Activated CD8-positive, alpha-beta memory T cell treated with anti-CD3 and anti-CD28 coated beads, Interleukin-2, amount 50 U/mL, for 24 hours (primary cell): ENCODE data around the gene ATXN10.
A peak's percentile ranks its signal among the peaks of the same experiment; 100 is the strongest.
"Not testable (repeated sequence)": the region's sequence is repeated elsewhere in the genome, so short reads cannot be mapped to it uniquely, and the experiment has no call there.

Source experiments
- DNase-seq: peaks from one replicate; pipeline ENCODE4 v3.0.0-alpha.2; 2020; ENCODE audit errors: extremely low read depth

Gene ATXN10, protein sequence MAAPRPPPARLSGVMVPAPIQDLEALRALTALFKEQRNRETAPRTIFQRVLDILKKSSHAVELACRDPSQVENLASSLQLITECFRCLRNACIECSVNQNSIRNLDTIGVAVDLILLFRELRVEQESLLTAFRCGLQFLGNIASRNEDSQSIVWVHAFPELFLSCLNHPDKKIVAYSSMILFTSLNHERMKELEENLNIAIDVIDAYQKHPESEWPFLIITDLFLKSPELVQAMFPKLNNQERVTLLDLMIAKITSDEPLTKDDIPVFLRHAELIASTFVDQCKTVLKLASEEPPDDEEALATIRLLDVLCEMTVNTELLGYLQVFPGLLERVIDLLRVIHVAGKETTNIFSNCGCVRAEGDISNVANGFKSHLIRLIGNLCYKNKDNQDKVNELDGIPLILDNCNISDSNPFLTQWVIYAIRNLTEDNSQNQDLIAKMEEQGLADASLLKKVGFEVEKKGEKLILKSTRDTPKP

DNA sequence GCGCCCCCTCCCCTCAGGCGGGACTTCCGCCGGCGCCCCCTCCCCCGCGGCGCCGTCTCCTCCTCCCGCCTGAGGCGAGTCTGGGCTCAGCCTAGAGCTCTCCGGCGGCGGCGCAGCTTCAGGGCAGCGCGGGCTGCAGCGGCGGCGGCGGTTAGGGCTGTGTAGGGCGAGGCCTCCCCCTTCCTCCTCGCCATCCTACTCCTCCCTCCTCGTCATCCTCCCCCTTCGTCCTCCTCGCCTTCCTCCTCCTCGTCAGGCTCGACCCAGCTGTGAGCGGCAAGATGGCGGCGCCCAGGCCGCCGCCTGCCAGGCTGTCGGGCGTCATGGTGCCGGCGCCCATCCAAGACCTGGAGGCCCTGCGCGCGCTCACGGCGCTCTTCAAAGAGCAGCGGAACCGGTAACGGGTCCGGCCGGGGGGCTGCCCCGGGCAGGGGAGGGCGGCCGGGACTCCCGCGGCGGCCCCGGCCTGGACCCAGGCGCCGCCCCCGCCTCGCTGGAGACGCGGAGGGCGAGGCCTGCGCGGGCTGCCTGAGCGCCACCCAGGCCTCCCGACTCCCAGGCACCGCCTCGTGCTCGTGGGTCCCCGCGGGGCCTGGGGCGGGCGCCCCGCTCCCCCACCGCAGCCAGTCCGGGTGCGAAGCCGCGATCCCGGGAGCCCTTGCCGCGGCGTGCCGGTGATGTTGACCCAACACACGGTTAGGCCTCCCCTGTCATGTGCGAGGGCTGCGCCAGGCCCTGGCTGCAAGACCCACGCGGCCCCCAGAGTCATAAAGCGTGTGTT is at the start of gene ATXN10:
ATXN10 (plus strand) TSS at position 52 of the 781 bp plus-strand sequence; CDS start at position 282, 230 bp downstream.
- peak; percentile 20 for DNase-seq

DNA sequence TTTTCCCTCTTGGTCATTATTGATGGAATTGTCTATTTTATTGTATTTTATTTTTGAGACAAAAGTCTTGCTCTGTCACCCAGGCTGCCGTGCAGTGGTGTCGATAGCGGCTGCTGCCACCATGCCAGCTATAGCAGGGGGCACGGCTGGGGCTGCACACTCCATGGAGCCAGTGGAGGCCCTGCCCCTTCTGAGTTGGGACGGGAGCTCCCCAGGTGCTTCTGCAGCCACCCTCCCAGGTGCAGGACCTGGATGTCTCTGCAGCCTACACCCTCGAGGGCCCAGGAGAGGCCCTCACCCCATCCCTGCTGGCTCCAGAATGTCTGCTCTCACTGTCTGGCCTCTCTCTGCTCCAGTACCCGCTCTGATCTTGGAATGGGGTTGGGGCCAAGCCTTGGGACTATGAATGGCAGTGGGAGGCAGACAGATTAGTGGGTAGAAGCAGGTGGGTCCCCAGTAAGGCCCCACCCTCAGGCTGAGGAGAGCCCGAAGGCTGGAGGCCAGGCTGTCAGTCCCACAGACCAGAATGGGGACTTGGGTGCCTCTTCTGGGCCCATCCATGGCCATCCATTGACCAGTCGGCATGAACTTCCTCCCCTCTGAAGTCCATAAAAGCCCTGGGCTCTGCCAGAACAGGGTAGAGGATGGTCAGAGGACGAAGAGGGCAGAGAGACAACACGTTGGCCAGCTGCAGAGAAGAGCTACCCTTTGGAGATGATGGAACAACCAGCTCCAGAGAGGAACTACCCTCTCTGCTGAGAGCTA is 49.6 kb upstream of the ATXN10 start:
- DNase-seq: no peak

DNA sequence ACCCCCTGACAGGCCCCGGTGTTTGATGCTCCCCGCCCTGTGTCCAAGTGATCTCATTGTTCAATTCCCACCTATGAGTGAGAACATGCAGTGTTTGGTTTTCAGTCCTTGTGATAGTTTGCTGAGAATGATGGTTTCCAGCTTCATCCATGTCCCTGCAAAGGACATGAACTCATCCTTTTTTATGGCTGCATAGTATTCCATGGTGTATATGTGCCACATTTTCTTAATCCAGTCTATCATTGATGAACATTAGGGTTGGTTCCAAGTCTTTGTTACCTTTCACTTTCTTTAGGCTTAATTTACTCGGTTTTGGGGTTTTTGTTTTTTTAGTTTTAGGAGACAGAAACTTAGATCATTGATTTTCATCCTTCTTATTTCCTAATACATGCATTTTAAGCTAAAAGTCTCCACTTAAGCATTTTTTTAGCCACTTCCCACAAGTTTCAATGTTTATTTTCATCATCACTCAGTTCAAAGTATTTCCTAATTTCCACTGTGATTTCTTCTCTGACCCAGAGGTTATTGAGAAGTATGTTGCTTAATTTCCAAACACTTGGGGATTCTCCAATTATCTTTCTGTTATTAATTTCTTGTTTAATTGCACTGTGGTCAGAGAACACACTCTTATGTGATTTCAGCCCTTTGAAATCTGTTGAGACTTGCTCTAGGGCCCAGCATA is 48.0 kb upstream of the ATXN10 start:
- DNase-seq: not testable (repeated sequence)

DNA sequence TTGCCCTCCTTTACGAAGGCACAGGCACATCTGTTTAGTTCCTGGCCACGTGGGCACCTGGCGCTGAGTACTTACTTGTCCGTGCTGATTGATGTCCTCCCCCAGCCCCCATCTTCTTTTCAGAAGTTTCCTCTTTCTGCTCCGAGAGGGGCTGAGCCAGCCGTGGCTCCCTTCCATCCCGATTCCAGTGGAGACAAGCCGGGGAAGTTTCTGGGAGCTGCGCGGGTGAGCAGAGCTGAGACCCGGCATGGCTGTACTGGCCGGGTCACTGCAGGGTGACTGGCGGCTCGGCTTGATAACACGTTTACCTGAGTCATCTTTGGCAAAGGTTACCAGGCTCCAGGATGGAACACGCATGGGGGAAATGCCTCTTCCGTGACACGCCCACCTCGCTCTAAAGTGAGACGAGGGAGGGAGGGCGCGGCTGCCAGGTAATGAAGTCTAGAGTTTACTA is 45.4 kb upstream of the ATXN10 start:
- DNase-seq: no peak

DNA sequence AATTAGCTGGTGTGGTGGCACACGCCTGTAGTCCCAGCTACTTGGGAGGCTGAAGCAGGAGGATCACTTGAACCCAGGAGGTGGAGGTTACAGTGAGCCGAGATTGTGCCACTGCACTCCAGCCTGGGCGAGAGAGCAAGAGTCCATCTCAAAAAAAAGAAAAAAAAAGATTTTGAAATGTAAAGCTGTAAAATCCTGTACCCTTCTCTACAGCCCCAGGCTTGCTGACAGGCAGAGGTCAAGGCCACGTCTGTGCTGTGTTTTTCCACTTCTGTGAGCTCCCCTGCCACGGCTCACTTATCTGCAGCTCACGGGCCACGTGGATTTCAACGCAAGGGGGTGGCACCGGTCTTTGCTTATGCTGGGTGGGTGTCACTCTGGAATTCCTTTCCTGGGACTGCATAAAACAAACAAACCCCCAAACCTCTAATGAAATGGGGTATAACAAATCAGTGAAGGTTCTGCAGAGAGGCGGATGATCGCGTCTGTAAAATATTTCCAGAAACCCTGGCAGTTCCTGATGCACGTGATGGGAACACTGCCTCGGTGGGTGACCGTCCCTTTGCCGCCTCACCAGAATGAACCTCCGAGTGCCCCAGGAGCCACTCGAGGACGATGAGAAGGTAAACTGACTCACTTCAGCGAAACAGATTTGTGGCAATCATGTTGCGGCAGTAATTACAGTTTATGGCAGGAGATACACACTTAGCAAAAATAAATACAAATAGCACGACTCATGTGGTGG is 44.0 kb upstream of the ATXN10 start:
- no peak for DNase-seq

DNA sequence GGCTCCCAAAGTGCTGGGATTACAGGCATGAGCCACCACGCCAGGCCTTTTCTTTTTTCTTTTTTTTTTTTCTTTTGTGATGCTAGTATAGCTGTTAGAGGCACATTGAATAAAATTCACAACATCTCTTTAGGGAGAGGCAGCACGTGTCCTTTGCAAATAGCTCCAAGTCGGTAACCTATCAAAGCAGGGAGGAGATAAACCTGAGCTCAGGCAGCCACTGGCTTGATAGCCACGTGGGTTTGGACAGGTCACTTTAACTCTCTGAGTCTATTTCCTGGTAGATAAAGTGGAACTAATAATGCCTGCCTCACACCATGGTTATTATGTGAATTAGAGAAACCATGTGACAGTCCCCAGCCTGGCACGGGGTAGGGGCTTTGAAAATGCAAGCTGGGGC is 43.1 kb upstream of the ATXN10 start:
- DNase-seq: no peak

DNA sequence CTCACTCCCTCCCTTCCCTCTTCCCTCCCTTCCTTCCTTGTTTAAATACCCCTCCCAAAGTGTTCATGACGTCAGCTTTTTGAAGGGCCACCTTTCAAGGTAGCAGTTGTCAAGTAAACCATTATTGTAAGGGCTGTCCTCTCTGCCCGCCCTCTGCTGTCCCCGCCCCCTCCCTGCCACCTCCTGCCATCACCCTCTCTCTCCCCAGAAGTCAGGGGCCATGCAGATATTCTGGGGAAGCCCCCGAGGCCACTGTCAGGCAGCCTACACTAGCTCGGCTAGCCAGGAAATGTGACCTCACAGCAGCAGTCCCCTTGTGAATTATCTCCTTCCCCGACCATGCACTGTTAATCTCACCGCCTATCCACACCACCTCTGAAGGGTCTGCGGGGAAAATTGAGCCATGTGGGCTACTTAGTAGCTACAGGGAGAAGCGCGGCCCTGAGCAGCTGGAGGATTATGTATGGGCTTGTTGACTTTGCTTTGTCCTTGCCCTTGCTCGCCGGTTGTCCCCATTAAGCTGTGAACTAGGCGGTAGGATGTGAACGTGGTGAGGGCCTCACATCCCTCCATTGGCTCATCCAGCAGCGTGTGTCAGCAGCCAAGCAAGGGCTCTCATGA is 42.1 kb upstream of the ATXN10 start:
- no peak for DNase-seq

DNA sequence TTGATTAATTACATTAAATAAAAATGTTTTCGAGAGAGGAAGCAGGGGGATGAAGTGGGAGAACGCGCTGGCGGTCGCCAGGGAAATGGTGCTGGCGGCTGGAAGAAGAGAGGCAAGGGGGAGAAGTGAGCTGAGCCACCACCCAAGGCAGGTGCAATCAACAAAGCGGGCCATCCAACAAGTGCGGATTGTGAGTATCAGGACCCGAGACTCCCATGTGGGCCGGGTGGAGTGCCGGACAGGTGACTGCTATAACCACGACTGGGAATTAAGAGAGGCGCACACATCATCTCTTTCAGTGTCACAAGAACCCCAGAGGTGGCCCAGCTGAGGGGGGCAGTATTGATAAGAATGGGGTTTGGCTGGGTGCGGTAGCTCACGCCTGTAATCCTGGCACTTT is 41.2 kb upstream of the ATXN10 start:
- DNase-seq: no peak

DNA sequence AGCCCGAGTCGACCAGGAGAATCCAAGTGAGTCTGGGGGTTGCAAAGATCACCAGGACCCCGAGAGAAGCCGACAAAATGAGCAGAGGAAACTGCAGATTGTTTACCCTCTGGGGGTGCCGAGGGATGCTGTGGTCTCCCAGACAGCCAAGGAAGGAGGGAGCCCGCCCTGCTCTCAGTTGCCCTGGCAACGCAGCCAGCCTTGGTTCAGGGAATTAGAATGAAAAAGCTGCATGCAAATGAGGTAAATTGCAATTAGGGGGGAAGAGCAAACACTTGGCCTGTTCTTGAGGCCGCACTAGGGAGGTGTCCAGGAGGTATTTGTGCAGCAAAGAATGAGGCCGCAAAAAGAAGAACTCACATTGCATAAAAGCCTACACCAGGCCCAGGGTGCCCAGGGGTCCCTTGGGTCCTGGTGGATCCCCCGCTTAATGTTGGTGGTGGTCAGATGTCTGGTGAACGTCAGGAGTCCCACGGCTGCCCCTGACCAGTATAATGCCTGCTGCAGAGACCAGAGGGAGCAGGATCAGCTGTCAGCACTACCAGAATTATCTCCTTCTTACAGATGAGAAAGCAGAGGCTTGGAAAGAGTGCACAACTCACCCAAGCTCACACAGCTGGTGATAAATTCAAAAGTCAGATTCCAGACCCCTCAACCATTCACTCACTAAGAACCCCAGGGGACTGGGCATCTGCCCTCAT is 40.3 kb upstream of the ATXN10 start:
- no peak for DNase-seq

DNA sequence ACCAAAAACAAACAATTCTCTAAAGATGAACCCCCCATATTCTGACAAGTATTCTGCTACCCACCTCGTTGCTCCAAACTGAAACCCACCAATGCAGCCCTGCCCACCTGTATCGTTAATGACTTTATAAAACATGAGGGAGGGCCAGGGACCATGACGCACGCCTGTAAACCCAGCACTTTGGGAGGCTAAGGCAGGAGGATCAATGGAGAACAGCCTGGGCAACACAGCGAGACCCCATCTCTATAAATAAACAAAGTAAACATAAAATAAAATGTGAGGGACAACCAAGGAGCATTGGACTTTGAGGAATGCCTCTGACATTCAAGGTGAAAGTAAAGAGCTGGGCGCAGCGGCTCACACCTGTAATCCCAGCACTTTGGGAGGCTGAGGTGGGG is 39.8 kb upstream of the ATXN10 start:
- DNase-seq: no peak

DNA sequence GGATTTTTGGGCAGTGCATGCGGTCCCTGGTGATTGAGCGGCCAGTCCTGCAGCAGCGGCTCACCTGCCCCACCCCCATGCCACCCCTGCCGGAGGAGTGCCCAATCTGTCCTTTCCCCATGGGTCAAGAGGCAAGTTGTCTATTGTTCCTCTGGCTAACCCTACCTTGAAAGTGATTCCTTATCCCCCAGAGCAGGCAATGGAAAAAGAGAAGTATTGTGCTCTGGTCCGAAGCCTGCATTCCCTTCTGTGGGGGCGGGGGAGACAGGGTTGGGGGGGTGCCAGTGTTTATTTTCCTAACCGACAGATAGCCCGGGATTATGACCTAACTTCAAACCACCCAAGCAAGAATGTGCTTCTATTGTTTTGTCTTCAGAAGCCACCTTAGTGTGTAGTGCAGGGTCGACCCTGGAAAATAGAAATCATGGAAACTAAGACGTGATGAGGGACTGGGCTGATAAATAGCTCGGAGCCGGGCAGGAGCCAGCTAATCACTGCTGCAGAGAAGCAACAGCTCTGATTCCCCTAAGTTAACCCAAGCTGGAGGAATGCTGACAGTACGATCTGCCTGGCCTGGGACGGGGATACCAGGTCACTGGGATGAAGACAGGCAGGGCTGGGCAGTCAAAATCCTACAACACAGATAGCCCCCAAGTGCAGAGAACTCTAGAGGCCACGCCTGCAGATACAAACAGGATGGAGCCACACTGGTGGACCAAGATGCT is 38.7 kb upstream of the ATXN10 start:
- DNase-seq: no peak

DNA sequence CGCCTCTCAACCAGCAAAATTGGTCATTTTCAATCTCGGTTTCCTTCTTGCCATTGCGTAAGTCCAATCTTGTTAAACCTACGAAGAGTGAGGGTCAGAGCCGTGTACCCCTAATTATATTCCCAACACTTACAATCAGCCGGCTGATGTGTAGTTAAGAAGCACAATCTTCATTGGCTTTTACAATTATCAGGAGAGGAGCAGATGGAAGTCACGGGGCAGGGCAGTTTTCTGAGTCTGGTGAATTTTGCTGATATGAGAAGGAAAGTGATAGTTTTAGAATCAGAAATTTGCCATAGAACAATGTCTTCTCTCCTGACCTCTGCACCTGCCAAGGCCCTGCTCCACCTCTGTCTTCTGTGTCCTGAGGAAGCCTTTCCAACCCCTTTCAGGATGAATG is 35.0 kb upstream of the ATXN10 start:
- DNase-seq: no peak

DNA sequence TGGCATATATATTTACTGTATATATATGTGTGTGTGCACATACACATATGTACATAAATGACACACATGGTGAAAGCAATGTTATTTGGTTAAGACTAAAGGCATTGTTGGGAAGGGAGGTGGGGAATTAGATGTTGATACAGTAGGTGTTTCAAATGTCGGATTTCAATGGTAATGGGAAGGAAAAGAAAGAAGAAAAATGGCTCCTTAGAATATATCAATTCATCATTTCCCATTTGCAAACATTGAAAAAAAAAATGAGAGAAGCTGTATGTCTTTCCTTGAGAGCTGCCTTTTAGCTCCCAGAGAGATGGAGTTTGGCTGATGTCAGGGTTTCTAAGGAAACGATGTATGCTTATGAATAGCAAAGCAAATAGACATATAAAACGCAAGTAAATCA is 33.4 kb upstream of the ATXN10 start:
- no peak for DNase-seq

DNA sequence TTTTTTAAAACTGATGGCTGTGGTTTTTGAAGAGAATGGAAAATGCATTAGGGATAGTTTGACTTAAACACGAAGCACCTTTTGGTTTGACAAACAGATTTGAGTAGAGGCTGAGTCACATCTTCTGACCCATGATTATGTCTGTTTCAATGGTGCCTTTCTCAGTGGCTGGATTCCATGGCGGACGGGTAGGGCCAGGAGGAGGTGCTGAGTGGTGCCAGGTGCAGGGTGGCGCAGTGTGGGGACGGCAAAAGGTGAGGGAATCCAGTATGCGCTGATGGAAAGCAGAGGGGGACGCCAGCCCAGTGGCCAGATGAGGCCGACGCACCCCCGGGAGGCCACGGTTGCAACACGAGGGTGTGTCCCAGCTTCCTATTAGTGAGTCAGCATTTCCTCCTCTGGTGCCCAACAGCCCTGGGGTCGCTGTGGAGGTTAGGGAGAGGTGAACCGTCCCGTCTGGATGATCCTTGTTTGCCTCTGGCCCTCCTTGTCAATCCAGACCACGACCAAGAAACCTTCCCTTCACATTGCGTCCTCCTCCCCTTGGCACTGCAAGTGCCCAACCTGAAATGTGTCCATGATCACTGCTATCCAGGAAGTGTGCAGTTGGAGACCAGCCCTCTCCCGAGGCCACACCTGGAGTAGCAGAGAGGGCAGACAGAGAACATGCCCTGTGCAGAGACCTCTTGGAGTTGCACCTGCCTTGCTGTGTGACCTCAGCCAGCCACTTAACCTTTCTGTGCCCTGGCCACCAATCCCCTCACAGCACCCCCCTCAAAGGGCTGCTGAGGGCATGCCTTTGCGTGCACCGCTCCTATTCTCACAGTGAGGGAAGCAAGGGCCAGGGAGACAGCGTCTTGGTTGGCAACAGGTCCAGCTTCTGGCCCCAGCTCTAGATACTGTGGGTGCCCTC is 32.5 kb upstream of the ATXN10 start:
- DNase-seq: no peak

DNA sequence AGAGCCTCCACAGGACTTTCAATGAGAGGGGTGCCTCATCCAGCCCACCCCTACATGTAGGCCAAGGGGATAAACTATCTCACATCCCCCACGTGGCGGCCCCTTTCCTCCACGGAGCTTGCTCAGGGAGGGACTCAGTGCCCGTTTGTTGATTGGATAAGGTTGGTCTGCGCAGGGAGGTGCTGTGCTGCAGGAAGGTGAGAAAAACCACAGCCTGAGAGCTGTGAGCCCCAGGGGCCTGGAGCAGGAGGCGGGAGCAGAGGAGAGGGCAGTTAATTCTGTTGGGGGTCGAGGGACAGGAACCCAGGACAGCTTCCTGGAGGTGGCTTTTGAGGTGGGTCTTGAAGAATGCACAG is 31.9 kb upstream of the ATXN10 start:
- DNase-seq: no peak

DNA sequence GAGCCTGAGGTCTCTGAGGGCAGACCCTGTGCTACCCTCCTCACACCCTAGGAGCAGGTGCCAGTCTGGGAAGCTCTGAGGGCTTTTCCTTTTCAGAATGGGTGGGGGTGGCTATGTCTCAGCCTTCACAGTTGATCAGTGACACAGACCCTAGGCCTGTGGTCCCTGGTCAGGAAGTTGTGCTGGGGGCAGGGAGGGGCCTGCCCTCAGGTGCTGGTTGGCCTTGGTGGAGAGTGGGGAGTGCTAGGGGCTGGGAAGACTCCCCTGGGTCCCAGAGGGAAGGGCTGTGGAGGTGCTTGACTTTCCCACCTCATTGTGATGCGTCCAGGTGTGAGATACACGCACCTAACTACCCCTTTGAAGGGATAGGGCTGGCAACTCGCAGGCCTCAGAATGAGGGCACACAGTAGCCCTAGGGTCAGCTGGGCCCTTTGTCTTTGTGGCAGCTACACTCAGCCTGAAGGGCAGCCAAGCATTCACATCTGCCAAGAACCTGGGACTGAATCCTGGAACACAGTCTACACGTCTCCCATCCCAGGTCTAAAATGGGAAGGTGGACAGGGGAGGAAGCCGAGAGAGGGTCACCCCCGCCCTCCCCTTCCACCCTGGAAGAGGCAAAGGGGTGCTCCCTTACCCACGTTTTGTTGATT is 31.2 kb upstream of the ATXN10 start:
- no peak for DNase-seq

DNA sequence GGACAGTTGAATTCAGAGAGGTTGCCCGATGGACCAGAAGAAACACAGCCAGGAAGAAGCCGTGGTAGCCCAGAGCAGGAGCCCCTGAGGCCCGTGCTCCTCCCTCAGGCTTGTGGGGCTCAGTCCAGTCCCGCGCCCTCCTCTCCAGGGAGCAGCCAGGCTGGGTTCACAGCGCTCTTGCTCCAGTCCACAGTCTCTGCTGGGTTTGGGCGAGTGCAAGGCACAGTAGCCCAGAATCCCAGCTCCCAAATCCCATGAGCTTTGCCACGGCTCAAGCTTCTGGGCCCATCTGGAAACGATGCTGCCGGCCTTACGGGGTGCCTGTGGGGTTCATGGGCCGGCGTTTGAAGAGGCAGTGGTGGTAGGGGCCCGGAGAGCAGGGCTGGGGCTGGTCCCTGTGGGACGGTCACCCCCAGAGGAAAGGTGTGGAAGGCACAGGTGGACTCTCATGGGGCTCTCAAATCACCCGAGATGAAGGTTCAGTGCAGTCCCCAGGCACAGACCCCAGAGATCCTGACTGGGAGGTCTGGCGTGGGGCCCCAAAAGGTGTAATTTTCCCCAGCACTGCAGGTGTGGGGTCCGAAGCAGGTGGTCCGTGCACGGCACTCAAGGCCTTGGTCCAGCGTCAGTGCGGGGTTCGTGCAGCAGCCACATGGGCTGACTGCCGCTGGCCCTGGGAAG is 30.6 kb upstream of the ATXN10 start:
- no peak for DNase-seq
